Esophagus muscularis mucosa (tissue), 4 donors: Measurements from ENCODE around the gene NR3C2.

ENCODE experiments used
- CTCF ChIP-seq, 3 experiments: fragments of 200-600 bp in 2 of 3; fragments of 450-650 bp in 1 of 3; sonication (generic) in 2 of 3; IDR thresholded peaks; one replicate each; pipeline ENCODE4 v1.5.1; 2017 to 2019; ENCODE audit warnings: antibody characterized with exemption in 3 of 3, mild to moderate bottlenecking in 2 of 3, moderate library complexity in 1 of 3
- EP300 ChIP-seq: sonication (generic); formaldehyde crosslinking; IDR thresholded peaks from one replicate; pipeline ENCODE4 v1.6.1; 2017; ENCODE audit warnings: antibody characterized with exemption
- POLR2A ChIP-seq: fragments of 450-650 bp; IDR thresholded peaks from one replicate; pipeline ENCODE4 v1.6.1; 2017; ENCODE audit warnings: antibody characterized with exemption, moderate library complexity, mild to moderate bottlenecking, low read depth

GRCh38 chr4:148054275-148054674, 387.9 kb downstream of the NR3C2 start:
- TF ChIP-seq EP300 = no peak
- no peak for TF ChIP-seq CTCF (IDR thresholded peaks at IDR 0.05)
- TF ChIP-seq POLR2A = no peak
